HG03175 (cell line): Measurements from ENCODE around the gene SMYD2.

Source experiments
- ATAC-seq: cut with Tn5 transposase; IDR thresholded peaks from one replicate; pipeline ENCODE4 v1.9.1; 2021; ENCODE audit warnings: mild to moderate bottlenecking, moderate library complexity; ENCODE audit not compliant: unreplicated experiment

Gene SMYD2

GRCh38 chr1:214300149-214300780 is 19.3 kb downstream of the SMYD2 start:
- ATAC-seq, result no peak

GRCh38 chr1:214301526-214301925 is 20.6 kb downstream of the SMYD2 start:
- no peak for ATAC-seq

DNA sequence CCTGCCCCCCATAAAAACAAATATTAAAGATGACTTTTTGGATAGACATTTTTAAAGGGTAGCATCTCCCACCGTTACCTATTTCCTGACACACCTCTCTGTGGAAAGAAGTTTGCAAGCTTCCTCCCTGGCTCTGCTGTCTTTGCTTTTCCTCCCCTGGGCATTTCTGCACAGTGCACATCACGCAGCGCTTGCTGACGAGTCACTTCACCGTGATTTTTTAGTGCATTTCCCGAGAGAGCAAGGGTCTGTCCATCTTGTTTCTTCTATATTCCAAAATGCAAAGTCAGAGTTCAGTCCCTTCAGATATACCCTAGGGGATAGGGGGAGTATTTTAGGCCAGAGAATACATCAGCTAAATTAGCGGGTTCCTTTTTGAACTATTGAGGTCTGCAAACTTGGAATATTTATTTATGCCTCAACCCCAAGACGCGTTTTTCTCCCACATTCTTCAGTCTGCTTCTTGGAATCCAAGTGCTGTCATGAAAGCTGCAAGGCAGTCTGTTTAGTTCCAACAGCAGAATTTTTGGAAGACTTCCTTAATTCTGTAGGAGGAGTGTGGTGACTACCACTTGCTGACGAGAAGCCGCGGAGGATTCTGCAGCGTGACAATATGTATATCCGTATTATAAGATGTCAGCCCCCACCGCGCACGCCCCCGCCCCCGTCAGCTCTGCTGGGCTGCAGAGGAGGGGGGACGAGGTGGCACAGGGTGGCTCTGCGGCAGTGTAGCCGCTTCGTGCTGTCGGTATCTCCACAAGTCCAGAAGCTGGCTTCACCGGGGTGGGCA is 22.4 kb downstream of the SMYD2 start:
- ATAC-seq, result no peak

GRCh38 chr1:214305164-214305751 is 24.3 kb downstream of the SMYD2 start:
- no peak for ATAC-seq

GRCh38 chr1:214306269-214306668 is 25.3 kb downstream of the SMYD2 start:
- ATAC-seq, result no peak

GRCh38 chr1:214310010-214310409 is 29.1 kb downstream of the SMYD2 start:
- peak; percentile 66 for ATAC-seq

DNA sequence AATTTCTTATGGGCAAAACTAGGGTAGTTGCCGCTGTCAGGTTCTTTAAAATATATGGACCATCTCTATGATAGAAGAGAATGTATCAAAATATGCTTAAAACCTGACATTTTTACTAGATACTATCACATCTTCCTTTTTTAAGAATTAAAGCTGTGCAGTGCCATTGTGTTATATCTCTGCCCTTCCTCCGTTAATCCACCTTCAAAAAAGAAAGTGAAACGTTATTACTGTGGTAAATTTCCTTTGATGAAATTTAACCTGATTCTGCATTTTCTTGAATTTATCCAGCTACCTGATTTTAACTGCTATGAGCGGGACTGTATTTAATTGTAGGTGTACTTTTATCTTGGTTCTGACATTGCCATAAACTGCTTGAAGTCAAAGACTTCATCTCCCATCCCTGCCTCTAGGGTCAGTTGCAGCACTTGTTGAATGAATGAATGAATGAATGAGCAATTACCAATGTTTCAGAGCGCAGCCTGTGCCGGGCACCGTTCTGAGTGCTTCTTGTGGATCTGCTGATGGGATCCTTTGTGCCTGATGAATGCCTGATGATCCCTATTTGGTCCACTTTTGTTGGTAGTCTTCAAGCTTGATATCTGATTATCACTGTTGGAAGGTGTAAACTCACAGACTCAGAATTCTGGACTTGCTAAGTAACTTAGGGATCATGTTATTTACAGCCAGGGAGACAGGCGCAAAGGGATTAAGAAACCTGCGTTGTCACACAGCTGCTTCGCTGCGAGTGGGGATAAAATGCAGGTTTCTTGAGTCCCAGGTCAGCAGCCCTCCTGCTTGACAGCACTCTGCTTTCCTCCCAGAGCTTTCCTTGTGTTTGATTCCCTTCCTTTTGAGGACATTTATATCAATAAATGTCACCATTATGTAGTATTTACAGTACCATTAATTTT is 30.1 kb downstream of the SMYD2 start:
- ATAC-seq, result no peak

GRCh38 chr1:214312530-214313051 is 31.6 kb downstream of the SMYD2 start:
- ATAC-seq, result no peak

- no peak for ATAC-seq
Measured at GRCh38 chr1:214314178-214314843, 33.4 kb downstream of the SMYD2 start.

GRCh38 chr1:214316593-214316992 is 35.6 kb downstream of the SMYD2 start:
- ATAC-seq, result no peak

DNA sequence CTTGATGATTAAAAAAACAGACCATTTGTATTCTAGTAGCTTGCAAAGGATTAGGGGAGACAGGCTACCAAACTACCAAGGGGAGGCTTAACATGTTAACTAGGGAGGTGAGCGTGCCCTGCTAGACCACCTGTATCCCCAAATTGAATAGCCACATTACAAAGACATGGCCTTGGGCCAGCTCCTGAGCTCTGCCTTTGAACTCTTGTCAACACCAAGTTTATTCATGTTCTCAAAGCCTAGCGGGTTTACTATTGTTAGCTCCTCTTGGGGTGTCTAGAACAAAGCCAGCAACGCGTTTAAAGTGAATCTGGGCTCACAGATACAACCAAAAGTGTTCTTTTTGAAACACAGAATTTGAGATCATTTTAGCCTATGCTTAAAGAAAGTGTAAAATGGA is 36.3 kb downstream of the SMYD2 start:
- ATAC-seq, result no peak

DNA sequence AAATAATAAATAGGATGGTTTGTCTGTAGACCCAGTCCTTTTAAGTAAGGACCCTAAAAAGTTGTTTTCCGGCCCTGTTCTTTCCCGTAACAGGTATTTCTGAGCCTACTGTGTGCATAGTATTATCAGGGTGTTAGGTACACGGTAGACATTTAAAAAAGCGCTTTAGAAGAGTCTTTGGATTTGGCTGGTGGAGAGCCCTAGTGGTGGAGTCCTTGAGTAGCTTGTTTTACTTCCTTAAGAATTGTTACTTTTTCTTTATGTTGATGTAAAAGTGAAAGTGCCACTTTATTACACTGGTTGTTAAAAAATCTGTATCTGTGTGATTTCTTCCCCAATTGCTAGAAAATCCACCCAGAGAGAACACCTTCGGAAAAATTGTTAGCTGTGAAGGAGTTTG is 36.8 kb downstream of the SMYD2 start:
- ATAC-seq, result no peak

DNA sequence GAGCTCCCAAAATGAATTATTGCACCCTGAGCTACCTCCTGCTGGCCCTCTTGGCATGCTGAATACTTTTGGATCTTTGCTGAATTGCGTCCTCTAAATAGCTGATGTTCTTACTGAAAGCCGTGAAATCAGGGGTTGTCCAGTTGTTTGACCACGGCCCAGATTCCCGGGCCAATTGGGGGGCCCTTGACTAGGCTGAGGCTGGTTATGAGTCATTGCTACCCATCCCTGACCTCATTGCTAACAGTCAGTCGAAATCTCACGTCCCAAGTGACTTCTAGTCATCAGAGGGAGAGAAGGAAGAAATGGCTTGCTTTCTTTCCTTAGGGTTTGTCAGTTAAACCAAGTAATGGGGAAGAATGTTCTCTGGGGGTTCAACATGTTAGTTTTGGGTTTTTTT is 37.4 kb downstream of the SMYD2 start:
- ATAC-seq, result peak; percentile 40

DNA sequence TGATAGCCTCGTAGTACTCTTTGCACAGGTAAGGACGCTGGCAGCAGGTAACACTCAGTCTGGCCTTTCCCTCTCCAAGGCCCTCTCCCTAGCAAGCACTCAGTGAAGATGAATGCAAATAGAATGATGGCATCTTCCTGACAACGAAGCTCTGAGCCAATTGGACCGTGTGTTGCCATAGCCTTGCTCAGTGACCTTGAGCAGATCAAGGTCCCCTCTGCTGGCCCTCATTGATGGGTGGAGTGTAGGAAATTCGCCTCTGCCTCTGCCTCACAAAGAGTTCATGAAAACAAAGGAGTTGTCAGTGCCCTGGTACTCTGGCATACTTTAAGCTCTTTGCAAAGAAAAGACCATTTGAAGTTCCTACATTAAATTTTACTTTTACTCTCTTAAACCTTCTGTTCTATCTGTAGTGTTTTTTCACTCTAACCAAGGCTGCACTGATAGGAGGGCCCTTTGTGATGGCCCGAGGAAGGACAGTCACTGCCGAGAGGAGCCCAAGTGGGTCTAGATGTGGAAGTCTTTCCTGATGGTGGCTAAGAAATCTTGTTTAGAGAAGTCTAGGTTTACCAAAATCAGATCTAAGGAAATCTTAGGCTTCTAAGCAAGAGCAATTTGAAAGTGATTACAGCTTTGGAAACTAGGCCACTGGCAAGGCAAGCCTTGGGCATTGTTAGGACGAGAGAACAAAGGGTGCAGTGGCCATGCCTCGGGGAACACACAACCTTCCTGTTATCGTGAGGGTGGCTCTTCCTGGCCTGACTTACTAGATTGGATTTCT is 38.2 kb downstream of the SMYD2 start:
- no peak for ATAC-seq

DNA sequence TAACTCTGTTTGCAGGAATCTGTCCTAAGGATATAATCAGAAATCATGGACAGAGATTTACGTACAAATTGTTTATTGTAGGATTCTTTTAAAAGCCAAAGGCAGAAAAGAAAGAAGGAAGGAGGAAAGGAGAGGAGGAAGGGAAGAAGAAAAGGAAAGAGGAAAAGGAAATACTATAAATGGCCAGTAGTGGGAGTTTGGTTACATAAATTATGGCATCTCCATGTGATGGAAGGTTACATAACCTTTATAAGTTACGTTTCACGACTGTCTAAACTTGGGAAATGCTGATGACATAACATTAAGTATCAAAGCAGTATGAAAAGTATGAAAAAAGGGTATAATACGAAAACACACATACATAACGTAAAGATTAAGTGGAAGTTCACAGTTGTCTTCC is 39.0 kb downstream of the SMYD2 start:
- no peak for ATAC-seq

- ATAC-seq, result peak; percentile 90
Measured at GRCh38 chr1:214321705-214322453, 40.9 kb downstream of the SMYD2 start.

DNA sequence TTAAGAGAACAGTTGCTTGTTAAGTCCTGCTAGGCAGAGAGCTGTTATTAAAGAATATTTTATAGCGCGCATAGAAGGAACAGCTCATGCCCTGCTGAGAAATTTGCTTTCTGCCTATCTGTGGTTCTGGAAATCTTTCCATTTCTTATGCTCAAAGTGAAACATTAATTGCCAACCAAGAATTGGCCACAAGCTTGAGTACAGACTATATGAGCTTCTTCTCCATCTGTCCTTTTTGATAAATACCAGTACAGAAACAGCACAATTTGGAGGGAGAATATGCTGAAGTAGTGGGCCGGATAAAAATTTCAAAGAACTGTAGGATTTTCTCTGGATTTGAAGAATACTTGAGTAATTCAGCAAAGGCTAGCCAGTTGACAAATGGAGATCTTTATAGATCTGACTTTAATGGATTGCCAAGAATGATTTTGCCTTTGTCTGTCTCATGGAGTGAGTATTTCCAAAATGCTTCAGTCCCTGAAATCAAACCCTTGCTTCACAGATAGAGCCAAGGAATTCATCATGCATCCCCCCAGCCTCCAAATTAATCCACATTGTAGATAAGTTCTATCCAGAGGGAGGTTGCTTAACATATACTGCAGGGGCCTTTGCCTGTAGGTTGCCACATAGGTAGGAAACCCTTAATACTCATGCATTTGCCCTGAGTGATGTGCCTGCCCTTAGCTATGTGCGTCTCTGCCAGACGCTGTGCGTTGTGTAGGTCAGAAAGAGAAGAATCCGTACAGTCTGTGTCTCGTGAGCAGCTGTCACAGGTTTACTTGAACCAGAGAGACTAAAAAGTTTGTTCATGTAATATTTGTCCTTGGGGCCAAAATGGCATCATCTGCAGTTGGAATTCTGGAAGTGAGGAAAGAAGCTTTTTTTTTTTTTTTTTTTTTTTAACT is 44.2 kb downstream of the SMYD2 start:
- no peak for ATAC-seq

DNA sequence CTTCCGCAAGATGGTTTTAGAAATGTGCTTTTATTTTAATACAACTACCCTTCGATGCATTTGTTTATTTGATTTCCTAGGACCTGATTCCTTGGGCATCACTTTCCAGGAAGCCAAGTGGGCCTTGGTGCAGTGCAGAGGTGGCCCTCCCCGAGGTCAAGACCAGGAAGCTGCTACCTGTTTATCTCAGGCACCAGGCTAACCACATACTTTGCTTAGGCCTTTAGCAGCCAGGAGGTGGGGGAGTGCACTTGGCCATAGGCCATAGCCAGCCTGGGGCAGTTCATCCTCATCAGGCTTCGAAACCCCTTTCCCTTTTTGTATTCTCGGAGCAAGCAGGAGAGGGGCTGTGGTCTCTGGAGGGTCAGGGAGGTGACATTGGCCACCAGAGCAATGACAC is 45.4 kb downstream of the SMYD2 start:
- no peak for ATAC-seq
